GM19351 (cell line): ENCODE measurements around the gene RMND5B.

ENCODE experiments used
- ATAC-seq: cut with Tn5 transposase; IDR thresholded peaks from one replicate; pipeline ENCODE4 v1.9.1; 2021; ENCODE audit warnings: mild to moderate bottlenecking, moderate library complexity; ENCODE audit not compliant: unreplicated experiment

RMND5B gene

DNA sequence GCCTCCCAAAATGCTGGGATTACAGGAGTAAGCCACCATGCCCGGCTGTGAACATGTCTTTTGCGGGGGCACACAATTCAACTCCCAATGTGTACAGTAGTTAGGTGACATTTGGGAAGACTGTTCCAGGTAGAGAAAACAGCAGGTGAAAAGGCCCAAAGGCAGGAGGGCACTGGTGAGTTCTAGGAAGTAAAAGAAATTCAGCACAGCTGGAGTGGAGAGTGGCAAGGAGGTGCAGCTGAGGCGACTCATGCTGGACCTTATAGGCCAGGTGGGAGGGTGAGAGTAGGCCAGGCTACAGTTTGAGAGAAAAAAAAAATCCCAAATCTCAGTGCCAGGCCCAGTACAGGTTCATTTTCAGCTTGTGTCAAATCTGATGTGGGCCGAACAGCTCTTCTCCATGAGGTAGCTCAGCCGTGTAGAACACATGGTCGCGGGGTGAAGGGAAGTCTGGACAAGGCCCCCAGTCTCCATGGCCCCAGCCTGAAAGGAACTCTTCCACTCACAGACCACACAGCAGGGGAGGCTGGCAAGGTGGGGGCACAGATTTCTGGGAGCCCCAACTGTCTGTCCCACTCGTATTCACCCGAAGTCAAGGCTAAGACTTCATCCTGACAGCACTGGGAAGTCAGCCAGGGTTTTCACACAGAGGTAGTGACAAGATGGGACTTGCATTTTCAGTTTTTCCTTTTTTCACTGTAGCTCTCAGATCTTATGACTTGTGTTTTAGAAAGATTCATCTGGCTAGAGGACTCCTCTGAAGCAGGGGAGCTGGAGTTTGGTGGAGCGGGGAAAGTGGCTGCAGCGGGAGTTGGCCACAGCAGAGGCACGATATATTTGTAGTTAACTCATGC lies 69.0 kb downstream of the RMND5B start:
- no peak for ATAC-seq
